ENCODE data around the gene LIF. TPM values are rescaled to one million over a fixed set of nuclear protein-coding genes. Genes with fewer than 3 reads are reported as not detected.

The LIF gene
- total and polyA plus RNA-seq, 2 of the 4 experiments (the other 2 are of a cell fraction): 130 to 214 TPM

DNA sequence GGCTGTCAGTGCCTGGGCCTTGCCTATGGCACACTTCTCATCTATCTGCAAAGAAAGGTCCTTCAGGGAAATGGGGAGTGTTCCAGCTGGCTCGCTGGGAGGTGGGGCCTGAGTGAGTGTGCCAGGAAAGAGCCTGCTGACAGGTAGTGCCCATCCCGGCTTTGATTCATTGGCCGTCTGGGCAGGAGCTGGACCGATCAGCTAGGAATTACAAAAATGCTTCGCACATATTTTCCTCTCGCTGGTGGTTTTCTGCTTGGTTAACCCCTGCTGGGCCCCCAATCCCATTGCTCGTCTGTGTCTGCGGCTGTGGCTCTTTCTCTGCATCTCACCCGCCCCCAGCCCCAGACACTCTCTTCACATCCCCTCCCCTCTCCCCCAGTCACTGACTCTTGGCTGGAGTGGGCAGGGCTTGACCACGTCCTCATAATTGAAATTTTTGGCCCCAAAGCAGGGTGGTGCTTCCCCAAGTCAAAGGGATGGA is 10.8 kb downstream of the LIF start:
- peak overlapping the region; percentile 99 for H2BK120ac ChIP-seq (ENCODE audit: low read depth, low read length)
- no peaks in the 10 kb centered on the region for H4K20me1 ChIP-seq (ENCODE audit: insufficient read depth, low read length)
- H2AFZ ChIP-seq (replicated peaks; ENCODE audit: low read length, poor library complexity): peak overlapping the region; percentile 25
- peak overlapping the region; percentile 87 for H2BK5ac ChIP-seq (ENCODE audit: low read depth, low read length, poor library complexity, severe bottlenecking)
- H2AK9ac ChIP-seq (replicated peaks; ENCODE audit: low read depth, low read length, poor library complexity): peak overlapping the region; percentile 85
- 12% methylated on average over 7 of the region's 10 CpGs; no CpG with 5 or more reads in 1 of the 2 experiments for WGBS, 2 experiments (ENCODE audit: extremely low coverage in 2 of 2, insufficient read length in 1 of 2)
- H2BK15ac ChIP-seq (ENCODE audit: low read depth, low read length): peak overlapping the region; percentile 78
- H4K8ac ChIP-seq (ENCODE audit: low read depth in 2 of 2, low read length in 2 of 2): peak overlapping the region; percentile 98 to 99
- peak overlapping the region; percentile 97 for H2AK5ac ChIP-seq (ENCODE audit: low read depth, low read length)
- peak overlapping the region; percentile 91 for H3K27ac ChIP-seq (ENCODE audit: insufficient read depth, low read length)
- peak overlapping the region; percentile 90 for H3K18ac ChIP-seq (ENCODE audit: low read depth, low read length)
- peaks cover 0 to 7% of the 10 kb centered on the region in 2 experiments; a peak in 1 of 4 replicates for H3K79me1 ChIP-seq (ENCODE audit: low read depth in 1 of 2, low read length in 2 of 2)
- peak overlapping the region; percentile 99 for H4K91ac ChIP-seq (ENCODE audit: insufficient read depth, low read depth, low read length)
- DNase-seq (peak; percentile 88), ATAC-seq (ENCODE audit: low read depth) (peak; percentile 61)
- peaks cover 35% of the 10 kb centered on the region for H3K4me1 ChIP-seq (ENCODE audit: control insufficient read depth, insufficient read depth, low read length)
- TF ChIP-seq, protein P1, sequence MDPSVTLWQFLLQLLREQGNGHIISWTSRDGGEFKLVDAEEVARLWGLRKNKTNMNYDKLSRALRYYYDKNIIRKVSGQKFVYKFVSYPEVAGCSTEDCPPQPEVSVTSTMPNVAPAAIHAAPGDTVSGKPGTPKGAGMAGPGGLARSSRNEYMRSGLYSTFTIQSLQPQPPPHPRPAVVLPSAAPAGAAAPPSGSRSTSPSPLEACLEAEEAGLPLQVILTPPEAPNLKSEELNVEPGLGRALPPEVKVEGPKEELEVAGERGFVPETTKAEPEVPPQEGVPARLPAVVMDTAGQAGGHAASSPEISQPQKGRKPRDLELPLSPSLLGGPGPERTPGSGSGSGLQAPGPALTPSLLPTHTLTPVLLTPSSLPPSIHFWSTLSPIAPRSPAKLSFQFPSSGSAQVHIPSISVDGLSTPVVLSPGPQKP (IDR thresholded peaks at IDR 0.05; ENCODE audit: borderline replicate concordance, low read depth, low read length): no peak
- peak; percentile 69; the same call in 1 of the 2 replicates for TF ChIP-seq MAZ (IDR thresholded peaks at IDR 0.05; ENCODE audit: borderline replicate concordance, low read depth, low read length)
- peak overlapping the region; percentile 94 for H3K56ac ChIP-seq (ENCODE audit: extremely low read depth, insufficient read depth, low read length)
- POLR2A ChIA-PET (ENCODE audit: unreplicated experiment): interaction anchor here (1.5 kb wide), 1 partner anchor 31 kb away, joined by 6 read pairs; no protein-coding TSS in a partner anchor
- H3K9me1 ChIP-seq (ENCODE audit: insufficient read depth, low read length): peaks cover 12% of the 10 kb centered on the region
- no peaks in the 10 kb centered on the region for H3K27me3 ChIP-seq (ENCODE audit: control insufficient read depth, insufficient read depth, low read length)
- H3K9ac ChIP-seq (ENCODE audit: low read depth, low read length): peak overlapping the region; percentile 74
- peak overlapping the region; percentile 97 for H2BK20ac ChIP-seq (ENCODE audit: low read depth, low read length)
- intact Hi-C loops (cut with micrococcal nuclease) (loop anchor here (1.0 to 5.0 kb wide), 2 partner anchors 28 to 38 kb away; no protein-coding TSS in a partner anchor), in situ Hi-C loops (cut with MboI; ENCODE audit: low sequenced_read_pairs) (no loop called here), dilution Hi-C loops (cut with HindIII; ENCODE audit: low sequenced_read_pairs, unreplicated experiment) (no loop called here)
- H3K14ac ChIP-seq (replicated peaks; ENCODE audit: low read depth, low read length): peak overlapping the region; percentile 96
- no peaks in the 10 kb centered on the region for H3K9me3 ChIP-seq (ENCODE audit: control insufficient read depth, insufficient read depth, low read length)
- H3K4me3 ChIP-seq (ENCODE audit: insufficient read depth, low read depth, low read length): no peak overlapping the region
- H3K4me2 ChIP-seq (ENCODE audit: low read depth, low read length): no peak overlapping the region
- BruUV-seq (replicated peaks): no TSS peak
- peaks cover 3% of the 10 kb centered on the region; the same call in 1 of the 2 replicates for H3K36me3 ChIP-seq (ENCODE audit: control insufficient read depth, insufficient read depth, low read length)
- H3K4ac ChIP-seq (ENCODE audit: low read depth, low read length): peak overlapping the region; percentile 98
- CTCF ChIA-PET: no interaction called here
- H4K5ac ChIP-seq (ENCODE audit: low read depth, low read length): peak overlapping the region; percentile 89
- peak overlapping the region; percentile 93 for H3K23ac ChIP-seq (ENCODE audit: low read depth, low read length)
